Measurements from ENCODE around the gene DPYSL5. TPM values are rescaled to one million over a fixed set of nuclear protein-coding genes. Genes with fewer than 3 reads are reported as not detected.

The DPYSL5 gene
- total RNA-seq, 2 experiments from 2014 or later: not detected

DNA sequence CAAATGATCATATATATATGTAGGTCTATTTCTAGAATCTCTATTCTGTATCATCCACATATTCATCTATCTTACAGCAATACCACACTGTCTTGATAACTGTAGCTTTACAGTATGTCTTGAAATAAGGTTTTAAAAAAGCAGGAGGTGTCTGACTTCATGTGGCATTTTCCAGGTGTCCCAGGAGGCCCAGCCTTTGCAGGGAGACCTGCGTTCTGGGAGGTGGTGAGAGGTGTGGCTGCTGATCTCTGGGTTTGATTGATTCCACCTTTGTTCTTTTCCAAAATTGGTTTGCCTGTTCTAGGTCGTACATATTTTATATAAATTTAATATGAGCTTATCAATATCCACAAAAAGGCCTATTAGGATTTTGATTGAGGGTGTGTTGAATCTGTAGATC, 26.6 kb downstream of the DPYSL5 start:
- H3K4me1 ChIP-seq (ENCODE audit: insufficient read depth, low read length): no peaks in the 10 kb centered on the region
- CTCF ChIA-PET: no interaction called here
- DNase-seq: no peak
- no peak for ATAC-seq (ENCODE audit: poor library complexity)
- Mint-ChIP-seq H3K27ac (no peak overlapping the region), H3K9me3 (no peaks in the 10 kb centered on the region), H3K27me3 (peaks cover 14% of the 10 kb centered on the region), H3K4me1 (ENCODE audit: low read depth) (no peaks in the 10 kb centered on the region), H3K4me3 (no peak overlapping the region), H3K36me3 (ENCODE audit: low read depth) (no peaks in the 10 kb centered on the region)
- no peak overlapping the region for H3K4me3 ChIP-seq (ENCODE audit: low read length)
- H3K36me3 ChIP-seq (ENCODE audit: insufficient read depth, low read length): no peaks in the 10 kb centered on the region
- TF ChIP-seq, protein P1, sequence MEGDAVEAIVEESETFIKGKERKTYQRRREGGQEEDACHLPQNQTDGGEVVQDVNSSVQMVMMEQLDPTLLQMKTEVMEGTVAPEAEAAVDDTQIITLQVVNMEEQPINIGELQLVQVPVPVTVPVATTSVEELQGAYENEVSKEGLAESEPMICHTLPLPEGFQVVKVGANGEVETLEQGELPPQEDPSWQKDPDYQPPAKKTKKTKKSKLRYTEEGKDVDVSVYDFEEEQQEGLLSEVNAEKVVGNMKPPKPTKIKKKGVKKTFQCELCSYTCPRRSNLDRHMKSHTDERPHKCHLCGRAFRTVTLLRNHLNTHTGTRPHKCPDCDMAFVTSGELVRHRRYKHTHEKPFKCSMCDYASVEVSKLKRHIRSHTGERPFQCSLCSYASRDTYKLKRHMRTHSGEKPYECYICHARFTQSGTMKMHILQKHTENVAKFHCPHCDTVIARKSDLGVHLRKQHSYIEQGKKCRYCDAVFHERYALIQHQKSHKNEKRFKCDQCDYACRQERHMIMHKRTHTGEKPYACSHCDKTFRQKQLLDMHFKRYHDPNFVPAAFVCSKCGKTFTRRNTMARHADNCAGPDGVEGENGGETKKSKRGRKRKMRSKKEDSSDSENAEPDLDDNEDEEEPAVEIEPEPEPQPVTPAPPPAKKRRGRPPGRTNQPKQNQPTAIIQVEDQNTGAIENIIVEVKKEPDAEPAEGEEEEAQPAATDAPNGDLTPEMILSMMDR (IDR thresholded peaks at IDR 0.05): no peak
- peaks cover 6% of the 10 kb centered on the region in 2 experiments for H3K27me3 ChIP-seq (ENCODE audit: control insufficient read depth in 1 of 2, insufficient read depth in 2 of 2, low read length in 2 of 2)
- no peaks in the 10 kb centered on the region for H3K9me3 ChIP-seq (ENCODE audit: control insufficient read depth in 1 of 2, insufficient read depth in 1 of 2, low read length in 2 of 2)
- intact Hi-C loops (cut with DNase I, micrococcal nuclease): no loop called here
- no peak overlapping the region for H3K27ac ChIP-seq (ENCODE audit: low read depth in 1 of 2, low read length in 2 of 2)
- POLR2A ChIA-PET: no interaction called here

GRCh38 chr2:26875065-26875634, 27.2 kb downstream of the DPYSL5 start:
- ATAC-seq (ENCODE audit: poor library complexity): no peak
- no peak for DNase-seq
- Histone ChIP-seq H3K36me3 (ENCODE audit: insufficient read depth, low read length) (no peaks in the 10 kb centered on the region), H3K4me3 (ENCODE audit: low read length) (no peak overlapping the region), H3K4me1 (ENCODE audit: insufficient read depth, low read length) (no peaks in the 10 kb centered on the region), H3K27ac (ENCODE audit: low read depth in 1 of 2, low read length in 2 of 2) (no peak overlapping the region), H3K27me3 (ENCODE audit: control insufficient read depth in 1 of 2, insufficient read depth in 2 of 2, low read length in 2 of 2) (peaks cover 3 to 6% of the 10 kb centered on the region in 2 experiments), H3K9me3 (ENCODE audit: control insufficient read depth in 1 of 2, insufficient read depth in 1 of 2, low read length in 2 of 2) (no peaks in the 10 kb centered on the region)
- ChIA-PET POLR2A (no interaction called here), CTCF (no interaction called here)
- H3K4me3 Mint-ChIP-seq: no peak overlapping the region
- H3K27ac Mint-ChIP-seq: no peak overlapping the region
- TF ChIP-seq, protein P1 (IDR thresholded peaks at IDR 0.05): no peak
- H3K9me3 Mint-ChIP-seq: no peaks in the 10 kb centered on the region
- no peaks in the 10 kb centered on the region for H3K4me1 Mint-ChIP-seq (ENCODE audit: low read depth)
- H3K27me3 Mint-ChIP-seq: peaks cover 12% of the 10 kb centered on the region
- H3K36me3 Mint-ChIP-seq (ENCODE audit: low read depth): no peaks in the 10 kb centered on the region
- intact Hi-C loops (cut with DNase I, micrococcal nuclease): no loop called here

GRCh38 chr2:26875808-26876207, 27.9 kb downstream of the DPYSL5 start:
- peaks cover 0 to 6% of the 10 kb centered on the region in 2 experiments for H3K27me3 ChIP-seq (ENCODE audit: control insufficient read depth in 1 of 2, insufficient read depth in 2 of 2, low read length in 2 of 2)
- Mint-ChIP-seq H3K4me1 (ENCODE audit: low read depth) (no peaks in the 10 kb centered on the region), H3K27me3 (peaks cover 14% of the 10 kb centered on the region), H3K27ac (no peak overlapping the region), H3K9me3 (no peaks in the 10 kb centered on the region), H3K4me3 (no peak overlapping the region), H3K36me3 (ENCODE audit: low read depth) (no peaks in the 10 kb centered on the region)
- intact Hi-C loops (cut with DNase I, micrococcal nuclease): no loop called here
- no peak overlapping the region for H3K4me3 ChIP-seq (ENCODE audit: low read length)
- DNase-seq (no peak), ATAC-seq (ENCODE audit: poor library complexity) (no peak)
- CTCF ChIA-PET: no interaction called here
- TF ChIP-seq, protein P1 (IDR thresholded peaks at IDR 0.05): no peak
- H3K36me3 ChIP-seq (ENCODE audit: insufficient read depth, low read length): no peaks in the 10 kb centered on the region
- H3K9me3 ChIP-seq (ENCODE audit: control insufficient read depth in 1 of 2, insufficient read depth in 1 of 2, low read length in 2 of 2): no peaks in the 10 kb centered on the region
- H3K27ac ChIP-seq (ENCODE audit: low read depth in 1 of 2, low read length in 2 of 2): no peak overlapping the region
- POLR2A ChIA-PET: no interaction called here
- no peaks in the 10 kb centered on the region for H3K4me1 ChIP-seq (ENCODE audit: insufficient read depth, low read length)
